ENCODE measurements around the gene ZNF804A. TPM values are rescaled to one million over a fixed set of nuclear protein-coding genes. Genes with fewer than 3 reads are reported as not detected.
"Not testable (repeated sequence)": the region's sequence is repeated elsewhere in the genome, so short reads cannot be mapped to it uniquely, and the experiment has no call there.

The ZNF804A gene
- total RNA-seq, 1 donor from 2014 or later, result not detected

- H3K36me3 Mint-ChIP-seq (ENCODE audit: low read depth); H3K4me1 Mint-ChIP-seq (ENCODE audit: low read depth); H3K27ac Mint-ChIP-seq; intact Hi-C loops (cut with micrococcal nuclease); H3K9me3 Mint-ChIP-seq; DNase-seq (ENCODE audit: low spot score); H3K4me3 Mint-ChIP-seq (ENCODE audit: low read depth); H3K27me3 Mint-ChIP-seq (ENCODE audit: low read depth): not testable (repeated sequence)
These were observed 161.4 kb downstream of the ZNF804A start for GRCh38 chr2:184759557-184760255.

- no peaks in the 10 kb centered on the region for H3K9me3 Mint-ChIP-seq
- no peaks in the 10 kb centered on the region for H3K36me3 Mint-ChIP-seq (ENCODE audit: low read depth)
- H3K4me3 Mint-ChIP-seq (ENCODE audit: low read depth), result no peak overlapping the region
- DNase-seq (ENCODE audit: low spot score), result no peak
- no peaks in the 10 kb centered on the region for H3K27me3 Mint-ChIP-seq (ENCODE audit: low read depth)
- no peak overlapping the region for H3K27ac Mint-ChIP-seq
- H3K4me1 Mint-ChIP-seq (ENCODE audit: low read depth), result no peaks in the 10 kb centered on the region
- intact Hi-C loops (cut with micrococcal nuclease), result no loop called here
These were observed 162.6 kb downstream of the ZNF804A start for GRCh38 chr2:184760931-184761330.

GRCh38 chr2:184765112-184765895 is 167.0 kb downstream of the ZNF804A start:
- Mint-ChIP-seq H3K4me1 (ENCODE audit: low read depth) (no peaks in the 10 kb centered on the region), H3K9me3 (no peaks in the 10 kb centered on the region), H3K27me3 (ENCODE audit: low read depth) (no peaks in the 10 kb centered on the region), H3K36me3 (ENCODE audit: low read depth) (no peaks in the 10 kb centered on the region), H3K4me3 (ENCODE audit: low read depth) (no peak overlapping the region), H3K27ac (no peak overlapping the region)
- intact Hi-C loops (cut with micrococcal nuclease), result no loop called here
- DNase-seq (ENCODE audit: low spot score), result no peak

DNA sequence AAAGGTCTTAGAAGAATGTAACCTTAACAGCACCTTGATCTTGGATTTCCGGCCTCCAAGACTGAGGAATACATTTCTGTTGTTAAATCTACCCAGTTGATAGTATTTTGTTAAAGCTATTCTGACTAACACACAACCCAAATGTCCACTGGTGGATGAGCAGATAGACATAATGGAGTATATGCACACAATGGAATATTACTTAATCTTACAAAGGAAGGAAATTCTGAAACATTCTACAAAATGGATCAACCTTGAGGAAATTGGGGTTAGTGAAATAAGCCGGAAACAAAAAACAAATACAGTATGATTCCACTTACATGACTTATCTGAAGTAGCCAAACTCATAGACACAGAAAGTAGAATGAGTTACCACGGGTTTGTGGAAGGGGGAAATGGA is 168.7 kb downstream of the ZNF804A start:
- DNase-seq (ENCODE audit: low spot score), result no peak
- H3K27me3 Mint-ChIP-seq (ENCODE audit: low read depth), result no peaks in the 10 kb centered on the region
- intact Hi-C loops (cut with micrococcal nuclease), result no loop called here
- no peak overlapping the region for H3K4me3 Mint-ChIP-seq (ENCODE audit: low read depth)
- H3K9me3 Mint-ChIP-seq, result no peaks in the 10 kb centered on the region
- H3K27ac Mint-ChIP-seq, result no peak overlapping the region
- H3K36me3 Mint-ChIP-seq (ENCODE audit: low read depth), result no peaks in the 10 kb centered on the region
- no peaks in the 10 kb centered on the region for H3K4me1 Mint-ChIP-seq (ENCODE audit: low read depth)

- Mint-ChIP-seq H3K36me3 (ENCODE audit: low read depth) (no peaks in the 10 kb centered on the region), H3K27me3 (ENCODE audit: low read depth) (no peaks in the 10 kb centered on the region), H3K27ac (no peak overlapping the region), H3K4me1 (ENCODE audit: low read depth) (no peaks in the 10 kb centered on the region), H3K4me3 (ENCODE audit: low read depth) (no peak overlapping the region), H3K9me3 (no peaks in the 10 kb centered on the region)
- intact Hi-C loops (cut with micrococcal nuclease), result no loop called here
- no peak for DNase-seq (ENCODE audit: low spot score)
These were observed 170.7 kb downstream of the ZNF804A start for GRCh38 chr2:184769023-184769422.

DNA sequence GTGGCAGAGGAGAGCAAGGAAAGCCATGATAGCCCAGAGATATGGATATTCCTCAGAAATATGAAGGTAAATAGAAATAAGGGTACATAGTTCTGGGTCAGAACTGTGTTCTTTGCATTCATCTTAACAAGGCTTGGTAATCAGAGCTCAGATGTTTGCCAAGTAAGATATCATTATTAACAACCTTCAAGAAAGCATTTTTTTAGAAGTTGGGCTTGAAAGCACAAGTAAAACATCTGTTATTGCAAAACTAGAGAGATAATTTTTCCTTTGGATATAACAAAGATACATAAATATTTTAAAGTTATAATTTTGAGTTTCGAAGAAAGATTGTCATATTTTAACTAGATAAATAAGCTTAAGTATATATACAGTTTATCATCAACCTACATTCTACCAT is 171.4 kb downstream of the ZNF804A start:
- DNase-seq (ENCODE audit: low spot score), result no peak
- intact Hi-C loops (cut with micrococcal nuclease), result no loop called here

GRCh38 chr2:184779777-184780176 is 181.4 kb downstream of the ZNF804A start:
- no peaks in the 10 kb centered on the region for H3K9me3 Mint-ChIP-seq
- H3K27ac Mint-ChIP-seq, result no peak overlapping the region
- no peak overlapping the region for H3K4me3 Mint-ChIP-seq (ENCODE audit: low read depth)
- no peak for DNase-seq (ENCODE audit: low spot score)
- no peaks in the 10 kb centered on the region for H3K36me3 Mint-ChIP-seq (ENCODE audit: low read depth)
- H3K4me1 Mint-ChIP-seq (ENCODE audit: low read depth), result no peaks in the 10 kb centered on the region
- intact Hi-C loops (cut with micrococcal nuclease), result no loop called here
- no peaks in the 10 kb centered on the region for H3K27me3 Mint-ChIP-seq (ENCODE audit: low read depth)

More for the DNA sequence above, 171.4 kb downstream of the ZNF804A start:
- Mint-ChIP-seq H3K4me1 (ENCODE audit: low read depth) (no peaks in the 10 kb centered on the region), H3K27me3 (ENCODE audit: low read depth) (no peaks in the 10 kb centered on the region), H3K27ac (no peak overlapping the region), H3K36me3 (ENCODE audit: low read depth) (no peaks in the 10 kb centered on the region), H3K4me3 (ENCODE audit: low read depth) (no peak overlapping the region), H3K9me3 (no peaks in the 10 kb centered on the region)

DNA sequence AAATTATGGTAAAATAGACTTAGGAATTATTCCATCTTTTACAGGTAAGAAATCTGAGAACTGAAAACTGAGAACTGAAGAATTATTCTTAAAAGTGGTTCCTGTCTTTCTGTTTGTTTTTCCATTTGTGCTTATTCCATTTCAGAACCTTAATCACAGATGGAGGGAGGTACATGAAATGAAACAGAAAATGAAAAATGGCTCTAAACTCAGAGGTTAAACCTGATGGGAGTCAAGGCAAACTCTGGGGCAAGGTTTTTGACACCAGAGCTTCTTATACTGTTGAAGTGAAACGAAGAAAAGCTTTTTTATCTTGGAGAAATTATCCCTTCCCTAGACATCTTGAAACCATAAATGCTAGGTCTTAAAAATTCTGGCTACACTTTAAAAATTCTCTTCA is 182.1 kb downstream of the ZNF804A start:
- Mint-ChIP-seq H3K4me1 (ENCODE audit: low read depth) (no peaks in the 10 kb centered on the region), H3K9me3 (no peaks in the 10 kb centered on the region), H3K27ac (no peak overlapping the region), H3K27me3 (ENCODE audit: low read depth) (no peaks in the 10 kb centered on the region), H3K36me3 (ENCODE audit: low read depth) (no peaks in the 10 kb centered on the region), H3K4me3 (ENCODE audit: low read depth) (no peak overlapping the region)
- no peak for DNase-seq (ENCODE audit: low spot score)
- intact Hi-C loops (cut with micrococcal nuclease), result no loop called here

DNA sequence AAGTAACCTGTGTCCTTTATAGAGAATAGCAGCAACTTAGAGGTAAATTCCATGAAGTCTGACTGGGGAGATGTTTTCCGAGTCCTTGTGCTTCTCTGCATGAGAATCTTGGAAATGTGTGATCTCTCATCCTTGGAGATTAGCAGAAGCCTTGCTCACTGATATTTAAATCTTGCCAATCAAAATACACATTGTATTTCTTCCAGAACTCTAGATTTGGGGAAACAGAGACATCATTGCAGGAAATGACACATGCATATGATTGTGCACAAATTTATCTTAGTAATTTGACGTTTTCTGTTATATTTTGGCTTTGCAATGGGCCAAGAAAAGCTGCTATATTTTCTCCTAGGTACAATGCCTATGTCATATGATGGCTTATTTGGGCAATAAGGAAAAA is 182.6 kb downstream of the ZNF804A start:
- H3K4me3 Mint-ChIP-seq (ENCODE audit: low read depth), result no peak overlapping the region

DNA sequence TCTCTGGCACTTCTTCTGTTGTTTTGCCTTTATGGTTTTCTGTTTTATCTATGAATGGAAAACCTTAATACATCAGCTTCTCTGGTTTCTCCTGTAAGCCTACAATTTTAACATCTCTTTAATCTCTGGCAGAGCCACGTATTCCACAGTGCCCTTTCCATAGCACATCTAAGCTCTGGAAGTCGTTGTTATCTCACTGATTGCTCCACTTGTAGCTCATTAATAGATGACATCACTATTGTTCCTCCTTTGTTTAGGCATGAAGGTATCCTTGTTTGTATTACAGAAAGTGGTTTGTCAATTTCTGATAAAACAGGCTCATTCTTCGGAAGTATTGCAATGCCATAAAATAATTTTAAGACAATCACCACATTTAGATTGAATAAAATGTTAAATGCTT is 185.2 kb downstream of the ZNF804A start:
- intact Hi-C loops (cut with micrococcal nuclease), result no loop called here
- Mint-ChIP-seq H3K27me3 (ENCODE audit: low read depth) (no peaks in the 10 kb centered on the region), H3K9me3 (no peaks in the 10 kb centered on the region), H3K36me3 (ENCODE audit: low read depth) (no peaks in the 10 kb centered on the region), H3K27ac (no peak overlapping the region), H3K4me1 (ENCODE audit: low read depth) (no peaks in the 10 kb centered on the region), H3K4me3 (ENCODE audit: low read depth) (no peak overlapping the region)
- no peak for DNase-seq (ENCODE audit: low spot score)

More for the DNA sequence above, 182.6 kb downstream of the ZNF804A start:
- intact Hi-C loops (cut with micrococcal nuclease), result no loop called here
- Mint-ChIP-seq H3K27ac (no peak overlapping the region), H3K9me3 (no peaks in the 10 kb centered on the region), H3K36me3 (ENCODE audit: low read depth) (no peaks in the 10 kb centered on the region), H3K4me1 (ENCODE audit: low read depth) (no peaks in the 10 kb centered on the region), H3K27me3 (ENCODE audit: low read depth) (no peaks in the 10 kb centered on the region)
- no peak for DNase-seq (ENCODE audit: low spot score)

DNA sequence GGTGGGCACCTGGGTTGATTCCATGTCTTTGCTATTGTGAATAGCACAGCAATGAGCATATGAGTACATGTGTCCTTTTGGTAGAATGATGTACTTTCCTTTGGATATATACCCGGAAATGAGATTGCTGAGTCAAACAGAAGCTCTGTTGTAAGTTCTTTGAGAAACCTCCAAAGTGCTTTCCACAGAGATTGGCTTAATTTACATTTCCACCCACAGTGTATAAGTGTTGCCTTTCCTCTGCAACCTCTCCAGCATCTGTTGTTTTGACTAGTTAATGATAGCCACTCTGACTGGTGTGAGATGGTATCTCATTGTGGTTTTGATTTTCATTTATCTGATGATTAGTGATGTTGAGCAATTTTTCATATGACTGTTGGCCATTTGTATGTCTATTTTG is 194.8 kb downstream of the ZNF804A start:
- no peaks in the 10 kb centered on the region for H3K4me1 Mint-ChIP-seq (ENCODE audit: low read depth)
- H3K9me3 Mint-ChIP-seq, result peaks cover 13% of the 10 kb centered on the region
- intact Hi-C loops (cut with micrococcal nuclease), result no loop called here
- DNase-seq (ENCODE audit: low spot score), result no peak
- no peak overlapping the region for H3K4me3 Mint-ChIP-seq (ENCODE audit: low read depth)
- no peak overlapping the region for H3K27ac Mint-ChIP-seq
- H3K27me3 Mint-ChIP-seq (ENCODE audit: low read depth), result no peaks in the 10 kb centered on the region
- no peaks in the 10 kb centered on the region for H3K36me3 Mint-ChIP-seq (ENCODE audit: low read depth)

DNA sequence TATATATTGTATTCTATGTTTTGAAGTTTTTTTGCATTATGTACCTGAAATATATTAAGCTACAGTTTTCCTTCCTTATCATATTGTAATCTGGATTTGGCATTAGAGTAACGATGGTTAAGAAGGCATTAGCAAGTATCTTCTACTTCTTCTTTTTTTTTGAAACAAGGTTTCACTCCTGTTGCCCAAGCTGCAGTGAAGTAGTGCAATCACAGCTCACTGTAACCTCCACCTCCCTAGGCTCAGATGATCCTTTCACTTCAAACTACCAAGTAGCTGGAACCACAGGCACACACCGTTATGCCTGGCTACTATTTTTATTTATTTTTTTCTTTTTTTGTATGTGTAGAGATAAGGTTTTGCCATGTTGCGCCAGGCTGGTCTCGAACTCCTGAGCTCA is 201.1 kb downstream of the ZNF804A start:
- H3K9me3 Mint-ChIP-seq, result peaks cover 12% of the 10 kb centered on the region
- DNase-seq (ENCODE audit: low spot score), result no peak
- no peaks in the 10 kb centered on the region for H3K36me3 Mint-ChIP-seq (ENCODE audit: low read depth)
- no peaks in the 10 kb centered on the region for H3K27me3 Mint-ChIP-seq (ENCODE audit: low read depth)
- H3K4me3 Mint-ChIP-seq (ENCODE audit: low read depth), result no peak overlapping the region
- no peaks in the 10 kb centered on the region for H3K4me1 Mint-ChIP-seq (ENCODE audit: low read depth)
- intact Hi-C loops (cut with micrococcal nuclease), result no loop called here
- no peak overlapping the region for H3K27ac Mint-ChIP-seq

DNA sequence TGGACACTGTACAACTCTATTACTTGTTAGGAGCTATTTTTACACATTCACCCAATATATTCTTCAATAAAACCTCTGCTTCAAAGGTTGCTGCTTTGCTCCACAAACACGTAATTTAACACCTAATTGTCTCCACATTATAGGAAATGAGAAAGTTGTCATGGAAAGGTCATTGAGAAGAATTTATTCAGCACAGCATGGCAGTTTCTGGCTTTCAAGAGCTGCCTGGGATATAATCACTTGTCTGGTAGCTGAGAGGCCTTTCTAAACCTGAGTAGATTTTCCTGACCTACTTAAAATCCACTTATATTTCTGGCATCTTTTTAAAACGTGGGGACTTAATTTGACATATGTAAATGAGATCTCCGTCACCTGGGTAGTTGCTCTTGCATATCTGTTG is 216.1 kb downstream of the ZNF804A start:
- Mint-ChIP-seq H3K27me3 (ENCODE audit: low read depth) (no peaks in the 10 kb centered on the region), H3K9me3 (peaks cover 12% of the 10 kb centered on the region)

More for the DNA sequence above, 216.1 kb downstream of the ZNF804A start:
- Mint-ChIP-seq H3K4me1 (ENCODE audit: low read depth) (no peaks in the 10 kb centered on the region), H3K36me3 (ENCODE audit: low read depth) (no peaks in the 10 kb centered on the region), H3K4me3 (ENCODE audit: low read depth) (no peak overlapping the region), H3K27ac (no peak overlapping the region)
- intact Hi-C loops (cut with micrococcal nuclease), result no loop called here
- DNase-seq (ENCODE audit: low spot score), result no peak
